HL-60/S4 treated with phorbol 12-myristate 13-acetate at 8.2 ng/mL for 4 days and 3 days (cell line): ENCODE results near the gene LRRK1.

Experiments
- in situ Hi-C: fragments of 300-500 bp; cut with MboI; formaldehyde crosslinking; loops from 2 replicates; pipeline ENCODE4 v1.15.0; 2022; ENCODE audit warnings: low sequenced_read_pairs

Gene LRRK1

GRCh38 chr15:101001056-101001455 lies 81.9 kb downstream of the LRRK1 start:
- in situ Hi-C loops = loop anchor here (10.0 kb wide), 2 partner anchors 76 to 386 kb away; no protein-coding TSS in a partner anchor

GRCh38 chr15:101001796-101002195 lies 82.6 kb downstream of the LRRK1 start:
- in situ Hi-C loops = loop anchor here (10.0 kb wide), 2 partner anchors 77 to 387 kb away; no protein-coding TSS in a partner anchor

GRCh38 chr15:101003081-101003480 lies 83.9 kb downstream of the LRRK1 start:
- in situ Hi-C loops = loop anchor here (10.0 kb wide), 2 partner anchors 78 to 388 kb away; no protein-coding TSS in a partner anchor

- in situ Hi-C loops = loop anchor here (10.0 kb wide), 2 partner anchors 79 to 389 kb away; no protein-coding TSS in a partner anchor
Measured at GRCh38 chr15:101003706-101004105, 84.5 kb downstream of the LRRK1 start.

- in situ Hi-C loops = loop anchor here (10.0 kb wide), 2 partner anchors 80 to 390 kb away; no protein-coding TSS in a partner anchor
Measured at GRCh38 chr15:101004500-101004899, 85.3 kb downstream of the LRRK1 start.

GRCh38 chr15:101004986-101005747 lies 86.0 kb downstream of the LRRK1 start:
- in situ Hi-C loops = loop anchor here (10.0 kb wide), 2 partner anchors 80 to 390 kb away; no protein-coding TSS in a partner anchor

- in situ Hi-C loops = loop anchor here (10.0 kb wide), 2 partner anchors 82 to 392 kb away; no protein-coding TSS in a partner anchor
Measured at GRCh38 chr15:101006931-101007691, 88.0 kb downstream of the LRRK1 start.

- in situ Hi-C loops = loop anchor here (10.0 kb wide), 2 partner anchors 84 to 394 kb away; no protein-coding TSS in a partner anchor
Measured at GRCh38 chr15:101008158-101009139, 89.3 kb downstream of the LRRK1 start.

- in situ Hi-C loops = loop anchor here (10.0 kb wide), 2 partner anchors 84 to 394 kb away; no protein-coding TSS in a partner anchor
Measured at GRCh38 chr15:101009176-101009575, 90.0 kb downstream of the LRRK1 start.

- in situ Hi-C loops = no loop called here
Measured at GRCh38 chr15:101010781-101011180, 91.6 kb downstream of the LRRK1 start.

- in situ Hi-C loops = no loop called here
Measured at GRCh38 chr15:101012326-101013200, 93.4 kb downstream of the LRRK1 start.

- in situ Hi-C loops = no loop called here
Measured at GRCh38 chr15:101013201-101013550, 94.0 kb downstream of the LRRK1 start.

GRCh38 chr15:101013769-101014675 lies 94.9 kb downstream of the LRRK1 start:
- in situ Hi-C loops = no loop called here

- in situ Hi-C loops = loop anchor here (5.0 kb wide), 1 partner anchor 247 kb away; no protein-coding TSS in a partner anchor
Measured at GRCh38 chr15:101014921-101015841, 96.0 kb downstream of the LRRK1 start.

GRCh38 chr15:101016581-101016980 lies 97.4 kb downstream of the LRRK1 start:
- in situ Hi-C loops = loop anchor here (5.0 kb wide), 1 partner anchor 246 kb away; no protein-coding TSS in a partner anchor

GRCh38 chr15:101017093-101017754 lies 98.1 kb downstream of the LRRK1 start:
- in situ Hi-C loops = loop anchor here (5.0 kb wide), 1 partner anchor 245 kb away; no protein-coding TSS in a partner anchor
